ENCODE results near the gene MIDN.

The MIDN gene

GRCh38 chr19:1270854-1271527 is 22.6 kb downstream of the MIDN start:
- DNase-seq = no peak

- DNase-seq = no peak
These were observed 23.4 kb downstream of the MIDN start for GRCh38 chr19:1271528-1272422.

- DNase-seq = no peak
These were observed 24.3 kb downstream of the MIDN start for GRCh38 chr19:1272423-1273262.

GRCh38 chr19:1273263-1274041 is 25.1 kb downstream of the MIDN start:
- DNase-seq = no peak

GRCh38 chr19:1274081-1274851 is 25.9 kb downstream of the MIDN start:
- no peak for DNase-seq

- peak; percentile 41 for DNase-seq
These were observed 26.5 kb downstream of the MIDN start for GRCh38 chr19:1274852-1275259.

- peak; percentile 98 for DNase-seq
These were observed 27.0 kb downstream of the MIDN start, which contains the start of gene FAM174C for GRCh38 chr19:1275260-1275975. Gene FAM174C (plus strand): TSS chr19:1275530. CDS start chr19:1275550, 20 bp downstream.

GRCh38 chr19:1275976-1276627 is 27.7 kb downstream of the MIDN start:
- no peak for DNase-seq

GRCh38 chr19:1276628-1277022 is 28.2 kb downstream of the MIDN start:
- DNase-seq = no peak

- DNase-seq = no peak
These were observed 28.7 kb downstream of the MIDN start for GRCh38 chr19:1277061-1277460.

GRCh38 chr19:1278074-1278473 is 29.7 kb downstream of the MIDN start:
- no peak for DNase-seq

GRCh38 chr19:1278713-1279660 is 30.6 kb downstream of the MIDN start:
- no peak for DNase-seq

- peak; percentile 74 for DNase-seq
These were observed 31.5 kb downstream of the MIDN start for GRCh38 chr19:1279782-1280341.

GRCh38 chr19:1280636-1281568 is 32.5 kb downstream of the MIDN start:
- DNase-seq = no peak

- no peak for DNase-seq
These were observed 33.3 kb downstream of the MIDN start for GRCh38 chr19:1281569-1282287.

GRCh38 chr19:1282588-1283206 is 34.3 kb downstream of the MIDN start:
- no peak for DNase-seq
